ENCODE measurements around the gene SEMA3E. TPM values are rescaled to one million over a fixed set of nuclear protein-coding genes. Genes with fewer than 3 reads are reported as not detected.

Gene SEMA3E
- total and polyA plus RNA-seq, 8 donors: 2.1 to 38.0 (median 23.8) TPM

DNA sequence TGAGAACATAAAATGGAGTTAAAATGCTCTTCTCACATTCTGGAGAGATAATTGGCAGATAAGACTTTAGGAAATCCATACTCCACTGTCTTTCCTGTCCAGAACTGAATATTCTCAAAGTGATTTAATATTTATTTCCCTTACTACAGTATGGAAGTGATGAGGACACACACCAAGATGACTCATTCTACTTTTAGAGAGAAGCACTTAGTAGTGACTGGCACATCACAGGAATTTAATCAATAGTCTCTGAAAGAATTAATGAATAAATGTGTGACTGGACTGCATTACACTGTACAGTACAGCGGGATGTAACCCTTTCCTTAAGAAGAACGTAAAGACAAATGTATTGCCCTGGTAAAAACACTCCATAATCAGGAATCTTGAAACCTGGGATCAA, 116.7 kb downstream of the SEMA3E start:
- TF ChIP-seq, protein P1, sequence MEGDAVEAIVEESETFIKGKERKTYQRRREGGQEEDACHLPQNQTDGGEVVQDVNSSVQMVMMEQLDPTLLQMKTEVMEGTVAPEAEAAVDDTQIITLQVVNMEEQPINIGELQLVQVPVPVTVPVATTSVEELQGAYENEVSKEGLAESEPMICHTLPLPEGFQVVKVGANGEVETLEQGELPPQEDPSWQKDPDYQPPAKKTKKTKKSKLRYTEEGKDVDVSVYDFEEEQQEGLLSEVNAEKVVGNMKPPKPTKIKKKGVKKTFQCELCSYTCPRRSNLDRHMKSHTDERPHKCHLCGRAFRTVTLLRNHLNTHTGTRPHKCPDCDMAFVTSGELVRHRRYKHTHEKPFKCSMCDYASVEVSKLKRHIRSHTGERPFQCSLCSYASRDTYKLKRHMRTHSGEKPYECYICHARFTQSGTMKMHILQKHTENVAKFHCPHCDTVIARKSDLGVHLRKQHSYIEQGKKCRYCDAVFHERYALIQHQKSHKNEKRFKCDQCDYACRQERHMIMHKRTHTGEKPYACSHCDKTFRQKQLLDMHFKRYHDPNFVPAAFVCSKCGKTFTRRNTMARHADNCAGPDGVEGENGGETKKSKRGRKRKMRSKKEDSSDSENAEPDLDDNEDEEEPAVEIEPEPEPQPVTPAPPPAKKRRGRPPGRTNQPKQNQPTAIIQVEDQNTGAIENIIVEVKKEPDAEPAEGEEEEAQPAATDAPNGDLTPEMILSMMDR (IDR thresholded peaks at IDR 0.05): no peak
- no peaks in the 10 kb centered on the region for H3K36me3 ChIP-seq
- no peak for DNase-seq
- no peak overlapping the region for H3K27ac ChIP-seq
- ATAC-seq: no peak
- H3K27me3 ChIP-seq: no peaks in the 10 kb centered on the region
- H3K9me3 ChIP-seq: no peaks in the 10 kb centered on the region
- no peak overlapping the region for H3K4me3 ChIP-seq
- H3K4me1 ChIP-seq: no peaks in the 10 kb centered on the region
- intact Hi-C loops (cut with DNase I): no loop called here

DNA sequence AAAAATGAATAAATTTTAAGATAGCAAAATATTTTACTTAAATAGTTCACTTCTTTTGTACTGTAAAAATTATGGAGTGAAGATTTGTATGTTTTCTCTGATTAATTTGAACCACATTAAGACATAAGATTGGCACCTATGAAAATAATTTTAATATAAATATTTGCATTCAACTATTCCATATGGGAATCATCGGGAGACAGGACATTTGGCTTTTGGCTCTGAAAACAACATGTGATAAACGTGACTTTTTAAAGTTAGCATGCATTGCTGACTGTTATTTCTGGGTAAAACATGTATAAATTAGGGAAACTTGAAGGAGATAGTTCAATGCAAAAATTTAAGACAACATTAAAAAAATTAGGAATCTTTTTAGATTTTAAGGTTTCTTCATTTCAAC, 117.2 kb downstream of the SEMA3E start:
- H3K9me3 ChIP-seq: no peaks in the 10 kb centered on the region
- ATAC-seq (no peak), DNase-seq (no peak)
- no peak overlapping the region for H3K4me3 ChIP-seq
- H3K27ac ChIP-seq: no peak overlapping the region
- H3K27me3 ChIP-seq: no peaks in the 10 kb centered on the region
- H3K4me1 ChIP-seq: no peaks in the 10 kb centered on the region
- TF ChIP-seq, protein P1 (IDR thresholded peaks at IDR 0.05): no peak
- H3K36me3 ChIP-seq: no peaks in the 10 kb centered on the region
- intact Hi-C loops (cut with DNase I): no loop called here

DNA sequence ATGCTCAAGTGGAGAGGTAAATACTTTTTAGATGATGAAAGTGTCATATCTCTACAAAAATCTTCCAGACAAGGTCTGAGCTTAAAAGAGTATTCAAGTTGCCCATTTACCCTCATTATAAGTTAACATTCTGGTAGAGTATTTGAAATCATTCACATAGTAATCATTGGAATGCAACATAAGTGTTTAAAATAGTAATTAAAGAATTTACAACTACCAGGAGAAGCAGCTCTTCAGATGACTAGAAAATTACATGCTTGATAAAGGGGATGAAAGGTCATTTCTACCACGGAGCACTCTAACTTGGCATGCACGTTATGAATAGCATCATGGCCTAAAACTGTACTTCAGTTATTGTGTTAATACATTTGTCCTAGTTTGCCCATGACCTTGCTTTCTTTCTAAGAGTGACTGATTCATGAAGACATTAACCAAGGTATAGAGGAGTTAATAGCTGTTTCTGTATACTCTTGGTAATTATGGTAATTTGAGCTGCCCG, 120.0 kb downstream of the SEMA3E start:
- Histone ChIP-seq H3K36me3 (no peaks in the 10 kb centered on the region), H3K27me3 (no peaks in the 10 kb centered on the region), H3K9me3 (no peaks in the 10 kb centered on the region), H3K27ac (no peak overlapping the region), H3K4me1 (no peaks in the 10 kb centered on the region), H3K4me3 (no peak overlapping the region)
- TF ChIP-seq, protein P1 (IDR thresholded peaks at IDR 0.05): no peak
- DNase-seq: no peak
- peak; percentile 83 for ATAC-seq
- intact Hi-C loops (cut with DNase I): no loop called here

DNA sequence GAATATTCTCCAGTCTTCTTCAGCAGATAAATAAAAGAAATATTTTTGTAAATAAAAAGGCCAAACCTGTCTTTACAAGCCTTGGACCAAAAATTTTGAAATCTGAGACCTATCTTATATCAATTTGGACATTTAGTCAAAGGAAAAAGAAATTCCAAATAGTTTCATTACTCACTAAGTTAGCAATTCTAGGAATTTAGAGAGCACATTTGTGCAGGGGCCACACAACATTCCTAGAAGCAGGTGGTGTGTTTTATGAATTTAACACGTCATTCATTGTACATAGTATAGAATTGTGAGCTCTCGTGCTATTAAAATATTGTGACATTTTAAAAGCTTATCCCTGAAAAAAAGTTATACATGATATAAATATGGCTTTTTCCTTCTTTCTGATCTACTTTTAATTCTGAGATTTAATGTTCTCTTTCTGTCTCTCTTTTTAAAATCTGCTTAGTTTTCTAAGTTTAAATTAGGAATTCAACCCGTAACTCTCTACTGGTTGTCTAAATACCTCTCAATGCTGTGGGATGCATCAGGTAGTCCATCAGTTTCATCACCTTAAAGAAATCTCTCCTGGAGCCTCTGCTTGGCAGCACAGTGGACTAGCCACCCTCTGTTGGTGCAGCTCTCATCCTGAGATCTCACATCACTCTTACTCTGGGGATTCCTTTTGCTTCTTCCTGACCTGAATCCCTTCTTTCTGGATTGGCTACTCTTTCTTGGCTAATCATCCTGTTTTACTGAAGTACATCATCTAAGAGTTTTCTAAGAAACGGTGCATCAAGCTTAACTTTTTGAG, 124.5 kb downstream of the SEMA3E start:
- Histone ChIP-seq H3K27ac (no peak overlapping the region), H3K9me3 (no peaks in the 10 kb centered on the region), H3K27me3 (no peaks in the 10 kb centered on the region), H3K36me3 (no peaks in the 10 kb centered on the region), H3K4me3 (no peak overlapping the region), H3K4me1 (no peaks in the 10 kb centered on the region)
- ATAC-seq: peak; percentile 23
- TF ChIP-seq, protein P1 (IDR thresholded peaks at IDR 0.05): no peak
- no peak for DNase-seq
- intact Hi-C loops (cut with DNase I): no loop called here

DNA sequence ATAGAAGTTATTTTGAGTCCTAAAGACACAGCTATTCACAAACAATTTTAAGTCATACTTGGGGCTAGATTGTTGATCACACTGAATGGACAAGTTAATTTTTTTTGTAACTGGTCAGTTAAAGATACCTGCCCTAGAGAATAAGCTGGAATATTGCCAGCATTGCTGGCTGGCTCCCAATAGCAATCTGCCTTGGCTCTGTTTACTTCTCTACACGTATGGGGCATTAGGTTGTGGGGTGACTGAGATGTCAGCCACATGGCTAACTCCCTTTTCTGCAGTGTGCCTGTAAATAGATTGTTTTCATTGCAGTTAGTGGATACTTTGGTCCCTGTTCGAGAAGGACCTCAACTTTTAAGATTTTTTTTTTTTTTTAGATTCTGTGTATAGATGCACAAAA, 128.2 kb downstream of the SEMA3E start:
- TF ChIP-seq, protein P1 (IDR thresholded peaks at IDR 0.05): no peak
- ATAC-seq: no peak

More for the DNA sequence above, 128.2 kb downstream of the SEMA3E start:
- intact Hi-C loops (cut with DNase I): no loop called here
- Histone ChIP-seq H3K27ac (no peak overlapping the region), H3K4me3 (no peak overlapping the region), H3K4me1 (no peaks in the 10 kb centered on the region), H3K27me3 (no peaks in the 10 kb centered on the region), H3K36me3 (no peaks in the 10 kb centered on the region), H3K9me3 (no peaks in the 10 kb centered on the region)
- DNase-seq: no peak
